Right lobe of liver (tissue), 6 donors: Measurements from ENCODE around the gene INTS13. TPM values are rescaled to one million over a fixed set of nuclear protein-coding genes. Genes with fewer than 3 reads are reported as not detected.

Experiments used
- ATAC-seq, 4 donors: fragments of 200-7000 bp; cut with Tn5 transposase; one replicate each; pipeline ENCODE4 v1.9.1; 2020; ENCODE audit warnings: mild to moderate bottlenecking in 4 of 4, moderate library complexity in 4 of 4
- DNase-seq, 3 donors: peaks; one replicate each; pipeline ENCODE4 v3.0.0-alpha.2; 2020
- H3K27ac ChIP-seq, 3 donors: fragments of 200-600 bp; one replicate each; pipeline ENCODE4 v1.8.0; 2022
- H3K27me3 ChIP-seq, 2 donors: fragments of 200-600 bp; one replicate each; pipeline ENCODE4 v1.8.0; 2022
- H3K36me3 ChIP-seq, 4 donors: fragments of 200-600 bp; sonication (generic) in 1 of 4; one replicate each; pipeline versions ENCODE4 v1.5.1 to v1.8.0; 2017 to 2022; ENCODE audit warnings: control low read depth in 1 of 4
- H3K4me1 ChIP-seq, 4 donors: fragments of 200-600 bp; sonication (generic) in 1 of 4; one replicate each; pipeline versions ENCODE4 v1.5.1 to v1.8.0; 2017 to 2022; ENCODE audit warnings: control low read depth in 1 of 4
- H3K4me3 ChIP-seq, 3 donors: fragments of 200-600 bp; one replicate each; pipeline ENCODE4 v1.8.0; 2022
- H3K9me3 ChIP-seq, 4 donors: fragments of 200-600 bp; sonication (generic) in 1 of 4; one replicate each; pipeline versions ENCODE4 v1.5.1 to v1.8.0; 2017 to 2022; ENCODE audit warnings: control low read depth in 1 of 4
- POLR2A ChIP-seq: fragments of 450-650 bp; IDR thresholded peaks from one replicate; pipeline ENCODE4 v1.6.1; 2017; ENCODE audit warnings: antibody characterized with exemption, mild to moderate bottlenecking
- WGBS: methylation state at CpG from one replicate; pipeline ENCODE4 v1.1.6; 2018; ENCODE audit warnings: low coverage, low lambda C conversion rate; ENCODE audit not compliant: insufficient coverage; ENCODE audit errors: missing lambda C conversion rate; 5-methylcytosine and 5-hydroxymethylcytosine counted together
- intact Hi-C, 2 donors: fragments of 100-400 bp; cut with DNase I; formaldehyde crosslinking; loops; one replicate each; pipeline versions ENCODE4 v1.11.2 to v1.14.1; 2022
- total RNA-seq, 6 experiments: library from RNA; depleted of rRNA in 2 of 6; stranded (reverse); fragments of >200 nt in 2 of 6; fragmentation: NEBNext Ultra II Directional in 3 of 6; extraction: Animal tissue kit (Norgen Biotek cat#: 25700) in 3 of 6; gene quantifications; one replicate each; pipeline versions ENCODE4 v1.1.0 to v1.2.4, GENCODE V29; 2016 to 2023
- TF ChIP-seq, protein P1 (sequence below), 4 donors: fragments of 200-600 bp in 3 of 4; fragments of 450-650 bp in 1 of 4; IDR thresholded peaks; one replicate each; pipeline versions ENCODE4 v1.5.1 to v1.8.0; 2016 to 2022; ENCODE audit warnings: antibody characterized with exemption in 4 of 4, mild to moderate bottlenecking in 2 of 4
- donor health status: DM: no; HTN: yes; CAD: no.
- donor health status: DM: no; HTN: no; CAD: no.
- donor health status: DM: no; HTN: no; CAD: no.
- donor health status: DM: no; HTN: yes; CAD: no.
- donor health status: DM: no; HTN: yes; CAD: no.

Gene INTS13
- total RNA-seq, 6 experiments from 2014 or later, result 6.2 to 17.2 (median 9.1) TPM

DNA sequence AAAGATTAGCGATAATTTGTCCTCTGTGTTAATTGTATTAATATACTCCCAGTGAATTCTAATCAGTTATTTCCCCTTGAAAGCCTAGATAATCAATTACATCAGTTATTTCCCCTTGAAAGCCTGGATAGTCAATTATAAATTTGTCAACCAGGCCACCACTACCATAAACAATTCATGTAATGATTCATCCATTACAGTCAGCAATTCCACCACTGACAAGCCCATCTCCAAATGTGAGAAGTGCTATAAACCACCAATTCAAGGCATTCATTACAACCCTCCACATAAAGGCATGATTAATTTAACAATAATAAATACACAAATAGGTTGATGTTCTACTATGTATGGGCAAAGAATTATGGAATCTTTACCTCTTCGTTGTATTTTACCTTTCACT, 40.9 kb downstream of the INTS13 start:
- no peak for DNase-seq
- Histone ChIP-seq H3K27me3 (no peaks in the 10 kb centered on the region), H3K4me3 (no peak overlapping the region), H3K9me3 (no peaks in the 10 kb centered on the region), H3K27ac (no peak overlapping the region), H3K36me3 (no peaks in the 10 kb centered on the region), H3K4me1 (no peaks in the 10 kb centered on the region)
- intact Hi-C loops, result no loop called here
- ATAC-seq, result no peak
- WGBS, result 97% methylated on average over 2 of the region's 2 CpGs
- TF ChIP-seq POLR2A, result no peak
- TF ChIP-seq, protein P1, sequence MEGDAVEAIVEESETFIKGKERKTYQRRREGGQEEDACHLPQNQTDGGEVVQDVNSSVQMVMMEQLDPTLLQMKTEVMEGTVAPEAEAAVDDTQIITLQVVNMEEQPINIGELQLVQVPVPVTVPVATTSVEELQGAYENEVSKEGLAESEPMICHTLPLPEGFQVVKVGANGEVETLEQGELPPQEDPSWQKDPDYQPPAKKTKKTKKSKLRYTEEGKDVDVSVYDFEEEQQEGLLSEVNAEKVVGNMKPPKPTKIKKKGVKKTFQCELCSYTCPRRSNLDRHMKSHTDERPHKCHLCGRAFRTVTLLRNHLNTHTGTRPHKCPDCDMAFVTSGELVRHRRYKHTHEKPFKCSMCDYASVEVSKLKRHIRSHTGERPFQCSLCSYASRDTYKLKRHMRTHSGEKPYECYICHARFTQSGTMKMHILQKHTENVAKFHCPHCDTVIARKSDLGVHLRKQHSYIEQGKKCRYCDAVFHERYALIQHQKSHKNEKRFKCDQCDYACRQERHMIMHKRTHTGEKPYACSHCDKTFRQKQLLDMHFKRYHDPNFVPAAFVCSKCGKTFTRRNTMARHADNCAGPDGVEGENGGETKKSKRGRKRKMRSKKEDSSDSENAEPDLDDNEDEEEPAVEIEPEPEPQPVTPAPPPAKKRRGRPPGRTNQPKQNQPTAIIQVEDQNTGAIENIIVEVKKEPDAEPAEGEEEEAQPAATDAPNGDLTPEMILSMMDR (IDR thresholded peaks at IDR 0.05), result no peak

DNA sequence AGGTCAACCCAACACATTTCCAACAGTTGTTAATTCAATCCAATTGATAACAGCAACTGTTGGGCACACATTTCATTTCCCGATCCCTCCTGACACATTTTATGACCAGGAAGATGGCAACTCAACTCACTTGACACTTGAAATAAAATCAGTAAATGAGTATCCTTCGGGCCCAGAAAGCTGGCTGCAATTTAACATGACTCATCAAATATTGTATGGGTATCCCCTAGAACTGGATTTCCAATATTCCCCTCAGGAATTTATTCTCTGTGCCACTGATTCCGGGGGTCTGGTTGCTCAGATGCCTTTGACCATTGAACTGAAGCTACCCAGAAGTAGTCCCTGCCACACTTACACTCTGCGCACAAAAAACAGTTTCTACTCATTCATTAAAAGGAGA, 42.1 kb downstream of the INTS13 start:
- TF ChIP-seq, protein P1 (IDR thresholded peaks at IDR 0.05), result no peak
- no peak for TF ChIP-seq POLR2A
- DNase-seq (no peak), ATAC-seq (no peak)
- no peaks in the 10 kb centered on the region for H3K9me3 ChIP-seq
- no peak overlapping the region for H3K4me3 ChIP-seq
- no peaks in the 10 kb centered on the region for H3K36me3 ChIP-seq
- no peak overlapping the region for H3K27ac ChIP-seq
- H3K27me3 ChIP-seq, result no peaks in the 10 kb centered on the region
- no peaks in the 10 kb centered on the region for H3K4me1 ChIP-seq
- intact Hi-C loops, result no loop called here
- WGBS, result 86% methylated on average over 4 of the region's 4 CpGs

DNA sequence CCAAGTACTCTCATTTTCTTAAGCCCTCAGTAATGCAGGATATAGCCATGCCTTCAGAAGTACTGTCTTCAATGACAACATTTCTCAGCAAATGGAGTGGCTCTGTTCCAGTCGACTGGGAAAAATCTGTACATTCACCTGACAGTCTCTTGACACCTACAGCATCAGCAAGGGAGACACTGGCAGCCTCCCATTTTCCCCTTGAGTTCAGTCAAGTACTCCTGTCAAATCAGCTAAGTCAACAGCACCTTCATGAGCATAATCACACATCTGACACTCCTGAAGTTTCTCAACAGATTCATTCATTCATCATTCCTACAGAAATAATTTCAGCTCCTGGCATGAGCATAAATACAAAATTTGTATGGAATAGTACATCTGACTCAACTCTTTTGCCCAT, 46.1 kb downstream of the INTS13 start:
- TF ChIP-seq, protein P1 (IDR thresholded peaks at IDR 0.05), result no peak
- TF ChIP-seq POLR2A, result no peak
- Histone ChIP-seq H3K27me3 (no peaks in the 10 kb centered on the region), H3K36me3 (no peaks in the 10 kb centered on the region), H3K27ac (no peak overlapping the region), H3K4me1 (no peaks in the 10 kb centered on the region), H3K9me3 (no peaks in the 10 kb centered on the region), H3K4me3 (no peak overlapping the region)
- DNase-seq (no peak), ATAC-seq (no peak)
- no CpG with 5 or more reads among the region's 1 CpG for WGBS
- intact Hi-C loops, result no loop called here

DNA sequence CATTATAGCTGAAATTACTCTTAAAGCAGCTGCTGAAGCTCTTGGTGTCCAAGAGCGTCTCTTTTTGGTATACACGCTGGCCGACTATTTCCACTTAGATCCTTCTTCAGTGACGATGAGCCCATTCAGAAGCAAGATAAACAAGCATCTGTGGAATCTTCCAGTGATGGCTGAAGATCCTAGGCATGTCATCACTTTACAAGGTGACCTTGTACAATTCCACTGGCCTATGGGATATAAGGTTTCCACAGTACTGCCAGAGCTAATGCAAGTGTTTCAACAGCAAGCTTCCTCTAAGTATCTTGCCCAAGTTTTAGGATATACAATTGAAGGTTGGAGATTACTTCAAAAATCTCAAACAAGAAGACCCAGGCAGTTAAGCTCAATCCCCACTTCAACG, 47.0 kb downstream of the INTS13 start:
- Histone ChIP-seq H3K9me3 (no peaks in the 10 kb centered on the region), H3K4me3 (no peak overlapping the region), H3K27me3 (no peaks in the 10 kb centered on the region), H3K4me1 (no peaks in the 10 kb centered on the region), H3K27ac (no peak overlapping the region), H3K36me3 (no peaks in the 10 kb centered on the region)
- 94% methylated on average over 5 of the region's 5 CpGs for WGBS
- TF ChIP-seq POLR2A, result no peak
- TF ChIP-seq, protein P1 (IDR thresholded peaks at IDR 0.05), result no peak
- intact Hi-C loops, result no loop called here
- ATAC-seq, result no peak
- no peak for DNase-seq
